ENCODE results near the gene HKDC1.

The HKDC1 gene

DNA sequence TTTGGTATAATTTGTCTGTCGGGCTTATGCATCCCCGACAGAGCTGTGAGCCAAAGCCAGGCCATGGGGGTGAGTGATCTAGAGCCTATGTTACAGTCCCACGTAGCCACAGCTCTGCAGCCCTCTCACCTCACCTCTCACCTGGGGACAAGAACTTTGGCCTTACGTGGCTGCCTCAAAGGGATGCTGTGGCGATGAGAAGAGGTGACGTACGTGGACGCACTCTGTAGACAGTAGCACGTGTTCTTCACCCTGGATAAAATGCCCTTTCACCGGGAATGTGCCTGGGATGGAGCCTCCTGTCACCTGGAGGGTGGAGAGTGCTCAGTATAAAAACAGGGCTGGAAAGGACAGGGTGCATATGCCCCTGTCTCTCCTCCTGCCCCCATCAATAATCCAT lies 5.5 kb downstream of the HKDC1 start:
- TF ChIP-seq TCF12 (IDR thresholded peaks at IDR 0.05; ENCODE audit: low read depth) (no peak), CREB1 (IDR thresholded peaks at IDR 0.05; ENCODE audit: low read depth) (no peak), TEAD4 (IDR thresholded peaks at IDR 0.05) (no peak), RAD21 (IDR thresholded peaks at IDR 0.05; ENCODE audit: low read depth) (no peak), CEBPB (IDR thresholded peaks at IDR 0.05) (no peak), TAF1 (IDR thresholded peaks at IDR 0.05; ENCODE audit: low read depth) (no peak), ZBTB7A (IDR thresholded peaks at IDR 0.05; ENCODE audit: low read depth) (no peak), NFIC (IDR thresholded peaks at IDR 0.05) (no peak)
- TF ChIP-seq, protein P1, sequence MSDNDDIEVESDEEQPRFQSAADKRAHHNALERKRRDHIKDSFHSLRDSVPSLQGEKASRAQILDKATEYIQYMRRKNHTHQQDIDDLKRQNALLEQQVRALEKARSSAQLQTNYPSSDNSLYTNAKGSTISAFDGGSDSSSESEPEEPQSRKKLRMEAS (IDR thresholded peaks at IDR 0.05), result no peak
- TF ChIP-seq, protein P2, sequence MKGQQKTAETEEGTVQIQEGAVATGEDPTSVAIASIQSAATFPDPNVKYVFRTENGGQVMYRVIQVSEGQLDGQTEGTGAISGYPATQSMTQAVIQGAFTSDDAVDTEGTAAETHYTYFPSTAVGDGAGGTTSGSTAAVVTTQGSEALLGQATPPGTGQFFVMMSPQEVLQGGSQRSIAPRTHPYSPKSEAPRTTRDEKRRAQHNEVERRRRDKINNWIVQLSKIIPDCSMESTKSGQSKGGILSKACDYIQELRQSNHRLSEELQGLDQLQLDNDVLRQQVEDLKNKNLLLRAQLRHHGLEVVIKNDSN (IDR thresholded peaks at IDR 0.05), result no peak

DNA sequence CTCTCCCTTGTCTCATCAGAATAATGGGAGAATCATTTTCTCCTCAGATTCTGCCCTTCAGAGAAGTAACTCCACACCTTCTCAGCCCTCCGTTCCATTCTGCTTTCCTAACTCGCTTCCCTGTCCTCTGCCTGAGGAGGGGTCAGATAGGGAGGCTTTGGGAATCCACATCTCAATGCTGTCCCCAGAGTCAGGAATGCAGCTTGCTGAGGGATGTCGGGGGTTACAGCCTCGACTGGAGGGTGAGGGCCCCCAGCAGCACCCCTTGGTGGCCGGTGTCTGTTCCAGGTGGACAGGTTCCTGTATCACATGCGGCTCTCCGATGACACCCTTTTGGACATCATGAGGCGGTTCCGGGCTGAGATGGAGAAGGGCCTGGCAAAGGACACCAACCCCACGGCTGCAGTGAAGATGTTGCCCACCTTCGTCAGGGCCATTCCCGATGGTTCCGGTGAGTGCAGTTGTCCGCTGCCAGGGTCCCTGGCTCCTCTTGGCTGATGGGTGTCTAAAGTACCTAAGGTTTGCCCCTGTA lies 6.9 kb downstream of the HKDC1 start:
- TF ChIP-seq EP300 (IDR thresholded peaks at IDR 0.05; ENCODE audit: borderline replicate concordance) (no peak), EGR1 (IDR thresholded peaks at IDR 0.05) (no peak), RAD21 (IDR thresholded peaks at IDR 0.05; ENCODE audit: low read depth) (no peak), TCF12 (IDR thresholded peaks at IDR 0.05; ENCODE audit: low read depth) (no peak), TEAD4 (IDR thresholded peaks at IDR 0.05) (no peak), CEBPB (IDR thresholded peaks at IDR 0.05) (no peak), ZBTB7A (IDR thresholded peaks at IDR 0.05; ENCODE audit: low read depth) (no peak), FOXM1 (IDR thresholded peaks at IDR 0.05; ENCODE audit: borderline replicate concordance, low read depth) (no peak), TAF1 (IDR thresholded peaks at IDR 0.05; ENCODE audit: low read depth) (no peak)
- TF ChIP-seq, protein P3, sequence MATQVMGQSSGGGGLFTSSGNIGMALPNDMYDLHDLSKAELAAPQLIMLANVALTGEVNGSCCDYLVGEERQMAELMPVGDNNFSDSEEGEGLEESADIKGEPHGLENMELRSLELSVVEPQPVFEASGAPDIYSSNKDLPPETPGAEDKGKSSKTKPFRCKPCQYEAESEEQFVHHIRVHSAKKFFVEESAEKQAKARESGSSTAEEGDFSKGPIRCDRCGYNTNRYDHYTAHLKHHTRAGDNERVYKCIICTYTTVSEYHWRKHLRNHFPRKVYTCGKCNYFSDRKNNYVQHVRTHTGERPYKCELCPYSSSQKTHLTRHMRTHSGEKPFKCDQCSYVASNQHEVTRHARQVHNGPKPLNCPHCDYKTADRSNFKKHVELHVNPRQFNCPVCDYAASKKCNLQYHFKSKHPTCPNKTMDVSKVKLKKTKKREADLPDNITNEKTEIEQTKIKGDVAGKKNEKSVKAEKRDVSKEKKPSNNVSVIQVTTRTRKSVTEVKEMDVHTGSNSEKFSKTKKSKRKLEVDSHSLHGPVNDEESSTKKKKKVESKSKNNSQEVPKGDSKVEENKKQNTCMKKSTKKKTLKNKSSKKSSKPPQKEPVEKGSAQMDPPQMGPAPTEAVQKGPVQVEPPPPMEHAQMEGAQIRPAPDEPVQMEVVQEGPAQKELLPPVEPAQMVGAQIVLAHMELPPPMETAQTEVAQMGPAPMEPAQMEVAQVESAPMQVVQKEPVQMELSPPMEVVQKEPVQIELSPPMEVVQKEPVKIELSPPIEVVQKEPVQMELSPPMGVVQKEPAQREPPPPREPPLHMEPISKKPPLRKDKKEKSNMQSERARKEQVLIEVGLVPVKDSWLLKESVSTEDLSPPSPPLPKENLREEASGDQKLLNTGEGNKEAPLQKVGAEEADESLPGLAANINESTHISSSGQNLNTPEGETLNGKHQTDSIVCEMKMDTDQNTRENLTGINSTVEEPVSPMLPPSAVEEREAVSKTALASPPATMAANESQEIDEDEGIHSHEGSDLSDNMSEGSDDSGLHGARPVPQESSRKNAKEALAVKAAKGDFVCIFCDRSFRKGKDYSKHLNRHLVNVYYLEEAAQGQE (IDR thresholded peaks at IDR 0.05; ENCODE audit: low read depth), result no peak
- TF ChIP-seq, protein P2 (IDR thresholded peaks at IDR 0.05), result no peak
- TF ChIP-seq, protein P1 (IDR thresholded peaks at IDR 0.05), result no peak

DNA sequence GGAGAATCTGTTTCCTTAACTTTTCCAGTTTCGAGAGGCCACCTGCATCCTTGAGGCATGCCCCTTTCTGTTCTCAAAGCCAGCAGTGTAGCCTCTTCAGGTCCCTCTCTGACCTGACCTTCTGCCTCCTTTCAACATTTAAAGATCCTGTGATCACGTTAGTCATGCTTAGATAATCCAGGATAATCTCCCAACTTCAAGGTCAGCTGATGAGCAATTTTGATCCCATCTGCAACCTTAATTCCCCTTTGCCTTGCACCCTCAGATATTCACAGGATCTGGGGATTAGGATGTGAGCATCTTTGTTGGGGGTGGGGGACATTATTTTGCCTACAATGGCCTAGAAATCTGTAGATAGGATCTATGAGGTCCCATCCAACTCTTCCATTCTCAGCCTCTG lies 8.0 kb downstream of the HKDC1 start:
- TF ChIP-seq CEBPB (IDR thresholded peaks at IDR 0.05), result no peak

DNA sequence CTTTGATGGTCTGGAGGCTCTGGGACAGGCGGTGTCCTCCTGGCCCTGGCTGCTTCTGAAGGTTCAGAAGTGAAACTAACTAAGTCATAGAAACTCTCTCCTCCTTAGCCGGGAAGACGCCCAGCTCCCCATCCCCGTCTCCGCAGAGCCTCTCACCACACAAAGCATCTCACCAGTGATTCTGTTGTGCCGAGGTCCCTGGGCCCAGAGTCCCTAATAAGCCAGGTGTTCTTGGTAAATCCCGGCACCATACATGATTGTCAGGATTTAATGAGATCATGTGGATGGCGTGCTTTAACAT lies 9.4 kb downstream of the HKDC1 start:
- TF ChIP-seq, protein P3 (IDR thresholded peaks at IDR 0.05; ENCODE audit: low read depth), result no peak
- TF ChIP-seq ZBTB7A (IDR thresholded peaks at IDR 0.05; ENCODE audit: low read depth) (no peak), CREB1 (IDR thresholded peaks at IDR 0.05; ENCODE audit: low read depth) (no peak), TAF1 (IDR thresholded peaks at IDR 0.05; ENCODE audit: low read depth) (no peak), EP300 (IDR thresholded peaks at IDR 0.05; ENCODE audit: borderline replicate concordance) (no peak), RAD21 (IDR thresholded peaks at IDR 0.05; ENCODE audit: low read depth) (no peak), CEBPB (IDR thresholded peaks at IDR 0.05) (no peak), TCF12 (IDR thresholded peaks at IDR 0.05; ENCODE audit: low read depth) (no peak), EGR1 (IDR thresholded peaks at IDR 0.05) (no peak), NFIC (IDR thresholded peaks at IDR 0.05) (no peak), FOXM1 (IDR thresholded peaks at IDR 0.05; ENCODE audit: borderline replicate concordance, low read depth) (no peak), YY1 (IDR thresholded peaks at IDR 0.05; ENCODE audit: low read depth) (no peak), TEAD4 (IDR thresholded peaks at IDR 0.05) (no peak)
- TF ChIP-seq, protein P1 (IDR thresholded peaks at IDR 0.05), result no peak
- TF ChIP-seq, protein P2 (IDR thresholded peaks at IDR 0.05), result no peak

DNA sequence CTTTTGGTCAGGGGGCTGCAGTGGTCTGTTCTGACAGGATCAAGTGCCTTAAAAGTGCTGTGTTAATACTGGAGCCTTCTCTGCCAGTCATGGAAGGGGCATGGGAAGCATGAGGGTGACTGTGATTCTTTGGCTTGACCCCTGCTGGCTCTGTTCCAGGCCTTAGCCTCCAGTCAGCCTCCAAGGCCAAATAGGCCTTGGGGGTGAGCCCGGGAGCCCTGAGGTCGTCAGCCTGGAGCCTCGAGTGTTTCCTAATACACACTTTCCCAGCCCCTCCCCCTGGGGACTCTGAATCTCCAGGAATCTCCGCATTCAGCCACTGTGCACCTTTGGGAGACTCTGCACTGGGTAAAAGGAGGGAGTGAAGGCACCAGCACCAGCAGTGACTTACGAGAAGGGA lies 10.0 kb downstream of the HKDC1 start:
- TF ChIP-seq, protein P3 (IDR thresholded peaks at IDR 0.05; ENCODE audit: low read depth), result no peak
- TF ChIP-seq, protein P2 (IDR thresholded peaks at IDR 0.05), result no peak
- TF ChIP-seq NFIC (IDR thresholded peaks at IDR 0.05) (no peak), ZBTB7A (IDR thresholded peaks at IDR 0.05; ENCODE audit: low read depth) (no peak), EP300 (IDR thresholded peaks at IDR 0.05; ENCODE audit: borderline replicate concordance) (no peak), CREB1 (IDR thresholded peaks at IDR 0.05; ENCODE audit: low read depth) (no peak), YY1 (IDR thresholded peaks at IDR 0.05; ENCODE audit: low read depth) (no peak), CEBPB (IDR thresholded peaks at IDR 0.05) (no peak), TAF1 (IDR thresholded peaks at IDR 0.05; ENCODE audit: low read depth) (no peak), TEAD4 (IDR thresholded peaks at IDR 0.05) (no peak), RAD21 (IDR thresholded peaks at IDR 0.05; ENCODE audit: low read depth) (no peak), FOXM1 (IDR thresholded peaks at IDR 0.05; ENCODE audit: borderline replicate concordance, low read depth) (no peak), TCF12 (IDR thresholded peaks at IDR 0.05; ENCODE audit: low read depth) (no peak), EGR1 (IDR thresholded peaks at IDR 0.05) (no peak)
- TF ChIP-seq, protein P1 (IDR thresholded peaks at IDR 0.05), result no peak
